Vagina (tissue), 2 donors: Measurements from ENCODE around the gene PDXDC1. TPM values are rescaled to one million over a fixed set of nuclear protein-coding genes. Genes with fewer than 3 reads are reported as not detected.
"Not testable (repeated sequence)": the region's sequence is repeated elsewhere in the genome, so short reads cannot be mapped to it uniquely, and the experiment has no call there.

Source experiments
- DNase-seq, 2 donors: peaks; one replicate each; pipeline ENCODE4 v3.0.0-alpha.2; 2017; ENCODE audit errors: extremely low spot score in 2 of 2
- H3K27ac ChIP-seq: fragments of 200-600 bp; sonication (generic); one replicate; pipeline ENCODE4 v1.5.1; 2019
- H3K27me3 ChIP-seq: fragments of 200-600 bp; sonication (generic); one replicate; pipeline ENCODE4 v1.5.1; 2019
- H3K36me3 ChIP-seq, 2 donors: fragments of 200-600 bp; sonication (generic); one replicate each; pipeline ENCODE4 v1.5.1; 2017 to 2019
- H3K4me1 ChIP-seq: fragments of 200-600 bp; sonication (generic); one replicate; pipeline ENCODE4 v1.5.1; 2019
- H3K4me3 ChIP-seq, 2 donors: fragments of 200-600 bp; sonication (generic); 1 replicate in 1 of 2; 2 replicates in 1 of 2; pipeline ENCODE4 v1.5.1; 2016 to 2019
- H3K9me3 ChIP-seq: fragments of 200-600 bp; sonication (generic); one replicate; pipeline ENCODE4 v1.5.1; 2019
- CTCF ChIP-seq, 3 experiments: fragments of 450-650 bp in 2 of 3; fragments of 200-600 bp in 1 of 3; sonication (generic) in 1 of 3; IDR thresholded peaks; one replicate each; pipeline ENCODE4 v1.5.1; 2017 to 2019; ENCODE audit warnings: antibody characterized with exemption in 3 of 3, mild to moderate bottlenecking in 2 of 3, moderate library complexity in 2 of 3
- POLR2A ChIP-seq, 2 donors: fragments of 450-650 bp; IDR thresholded peaks; one replicate each; pipeline ENCODE4 v1.6.1; 2017; ENCODE audit warnings: antibody characterized with exemption in 2 of 2, mild to moderate bottlenecking in 2 of 2, moderate library complexity in 2 of 2
- POLR2AphosphoS5 ChIP-seq, 2 donors: sonication (generic); formaldehyde crosslinking; IDR thresholded peaks; one replicate each; pipeline ENCODE4 v1.9.0; 2017; ENCODE audit warnings: antibody characterized with exemption in 2 of 2, mild to moderate bottlenecking in 2 of 2, low read depth in 1 of 2; ENCODE audit not compliant: insufficient read depth in 1 of 2
- intact Hi-C: fragments of 100-400 bp; cut with DNase I; formaldehyde crosslinking; loops from one replicate; pipeline ENCODE4 v1.15.1; 2023
- total RNA-seq: library from RNA; depleted of rRNA; stranded (reverse); fragments of >200 nt; gene quantifications from one replicate; pipeline ENCODE4 v1.2.3, GENCODE V29; 2016

PDXDC1 gene
- total RNA-seq, 1 donor from 2014 or later, result 59.2 TPM

GRCh38 chr16:15071013-15071412 is 96.2 kb downstream of the PDXDC1 start:
- H3K27ac ChIP-seq, result not testable (repeated sequence)
- peaks cover 0 to 45% of the 10 kb centered on the region in 2 donors for H3K36me3 ChIP-seq

GRCh38 chr16:15071916-15072769 is 97.3 kb downstream of the PDXDC1 start:
- DNase-seq, H3K27me3 ChIP-seq, intact Hi-C loops, H3K4me1 ChIP-seq, H3K4me3 ChIP-seq, H3K27ac ChIP-seq, H3K9me3 ChIP-seq: not testable (repeated sequence)
- peaks cover 0 to 57% of the 10 kb centered on the region in 2 donors for H3K36me3 ChIP-seq

More at GRCh38 chr16:15071013-15071412, 96.2 kb downstream of the PDXDC1 start:
- H3K4me1 ChIP-seq, H3K4me3 ChIP-seq, H3K9me3 ChIP-seq, H3K27me3 ChIP-seq, DNase-seq, intact Hi-C loops: not testable (repeated sequence)

GRCh38 chr16:15073101-15073500 is 98.3 kb downstream of the PDXDC1 start:
- Histone ChIP-seq H3K4me1 (no peaks in the 10 kb centered on the region), H3K27ac (no peak overlapping the region), H3K9me3 (no peaks in the 10 kb centered on the region), H3K36me3 (peaks cover 0 to 65% of the 10 kb centered on the region in 2 donors), H3K4me3 (no peak overlapping the region), H3K27me3 (no peaks in the 10 kb centered on the region)
- TF ChIP-seq CTCF (IDR thresholded peaks at IDR 0.05), result no peak
- TF ChIP-seq POLR2A (IDR thresholded peaks at IDR 0.05), result no peak
- no peak for TF ChIP-seq POLR2AphosphoS5 (IDR thresholded peaks at IDR 0.05; ENCODE audit: insufficient read depth in 1 of 2, low read depth in 1 of 2)
- intact Hi-C loops, result no loop called here
- DNase-seq, result no peak

GRCh38 chr16:15076161-15076560 is 101.3 kb downstream of the PDXDC1 start:
- intact Hi-C loops, result not testable (repeated sequence)

GRCh38 chr16:15080883-15081282 is 106.1 kb downstream of the PDXDC1 start:
- H3K9me3 ChIP-seq, H3K4me1 ChIP-seq, H3K4me3 ChIP-seq, H3K27ac ChIP-seq, intact Hi-C loops, H3K27me3 ChIP-seq, DNase-seq: not testable (repeated sequence)
- H3K36me3 ChIP-seq, result peaks cover 0 to 46% of the 10 kb centered on the region in 2 donors

More at GRCh38 chr16:15076161-15076560, 101.3 kb downstream of the PDXDC1 start:
- DNase-seq, H3K4me1 ChIP-seq, H3K4me3 ChIP-seq, H3K27ac ChIP-seq, H3K9me3 ChIP-seq, H3K27me3 ChIP-seq: not testable (repeated sequence)
- peaks cover 0 to 62% of the 10 kb centered on the region in 2 donors for H3K36me3 ChIP-seq

GRCh38 chr16:15082788-15083187 is 108.0 kb downstream of the PDXDC1 start:
- H3K27me3 ChIP-seq, DNase-seq, H3K9me3 ChIP-seq, H3K27ac ChIP-seq, intact Hi-C loops, H3K4me1 ChIP-seq, H3K4me3 ChIP-seq: not testable (repeated sequence)
- peaks cover 0 to 28% of the 10 kb centered on the region in 2 donors for H3K36me3 ChIP-seq

GRCh38 chr16:15090663-15091269 is 115.9 kb downstream of the PDXDC1 start:
- H3K4me3 ChIP-seq, H3K27ac ChIP-seq, H3K9me3 ChIP-seq, H3K27me3 ChIP-seq, intact Hi-C loops, DNase-seq: not testable (repeated sequence)
- H3K4me1 ChIP-seq, result peaks cover 20% of the 10 kb centered on the region
- peaks cover 0 to 15% of the 10 kb centered on the region in 2 donors for H3K36me3 ChIP-seq

GRCh38 chr16:15093571-15093954 is 118.7 kb downstream of the PDXDC1 start:
- H3K9me3 ChIP-seq, H3K27me3 ChIP-seq, intact Hi-C loops, DNase-seq: not testable (repeated sequence)
- Histone ChIP-seq H3K27ac (peak overlapping the region; percentile 55), H3K4me3 (peak overlapping the region; percentile 53 to 69), H3K36me3 (peaks cover 0 to 15% of the 10 kb centered on the region in 2 donors), H3K4me1 (peaks cover 15% of the 10 kb centered on the region)
